ENCODE data around the gene ZSWIM3. TPM values are rescaled to one million over a fixed set of nuclear protein-coding genes. Genes with fewer than 3 reads are reported as not detected.
"Not testable (repeated sequence)": the region's sequence is repeated elsewhere in the genome, so short reads cannot be mapped to it uniquely, and the experiment has no call there.

Gene ZSWIM3
- total RNA-seq, 1 donor from 2014 or later = 3.7 TPM

DNA sequence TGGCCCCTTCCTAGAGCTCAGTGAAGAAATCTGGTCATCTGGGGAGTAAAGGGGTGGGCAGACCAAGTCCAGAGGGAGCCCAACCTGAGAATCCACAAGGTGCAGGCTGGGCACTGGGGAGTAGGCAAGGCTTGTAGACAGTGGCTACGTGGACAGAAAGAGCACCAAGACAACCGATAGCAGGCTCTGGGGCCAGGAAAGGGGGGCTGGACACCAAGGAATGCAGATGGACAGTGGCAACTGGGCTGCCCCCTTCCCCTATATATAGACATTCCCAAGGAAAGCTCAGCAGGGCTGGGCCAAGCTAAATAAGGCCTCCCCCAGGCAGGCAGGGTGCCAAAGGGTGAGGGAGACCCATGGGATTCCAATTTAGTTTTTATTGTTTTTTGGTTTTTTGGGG lies 28.8 kb upstream of the ZSWIM3 start:
- DNase-seq (ENCODE audit: low read depth) (no peak), FAIRE-seq (no peak)
- TF ChIP-seq, protein P1, sequence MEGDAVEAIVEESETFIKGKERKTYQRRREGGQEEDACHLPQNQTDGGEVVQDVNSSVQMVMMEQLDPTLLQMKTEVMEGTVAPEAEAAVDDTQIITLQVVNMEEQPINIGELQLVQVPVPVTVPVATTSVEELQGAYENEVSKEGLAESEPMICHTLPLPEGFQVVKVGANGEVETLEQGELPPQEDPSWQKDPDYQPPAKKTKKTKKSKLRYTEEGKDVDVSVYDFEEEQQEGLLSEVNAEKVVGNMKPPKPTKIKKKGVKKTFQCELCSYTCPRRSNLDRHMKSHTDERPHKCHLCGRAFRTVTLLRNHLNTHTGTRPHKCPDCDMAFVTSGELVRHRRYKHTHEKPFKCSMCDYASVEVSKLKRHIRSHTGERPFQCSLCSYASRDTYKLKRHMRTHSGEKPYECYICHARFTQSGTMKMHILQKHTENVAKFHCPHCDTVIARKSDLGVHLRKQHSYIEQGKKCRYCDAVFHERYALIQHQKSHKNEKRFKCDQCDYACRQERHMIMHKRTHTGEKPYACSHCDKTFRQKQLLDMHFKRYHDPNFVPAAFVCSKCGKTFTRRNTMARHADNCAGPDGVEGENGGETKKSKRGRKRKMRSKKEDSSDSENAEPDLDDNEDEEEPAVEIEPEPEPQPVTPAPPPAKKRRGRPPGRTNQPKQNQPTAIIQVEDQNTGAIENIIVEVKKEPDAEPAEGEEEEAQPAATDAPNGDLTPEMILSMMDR (IDR thresholded peaks at IDR 0.05; ENCODE audit: insufficient read depth, low read length, severe bottlenecking) = no peak

DNA sequence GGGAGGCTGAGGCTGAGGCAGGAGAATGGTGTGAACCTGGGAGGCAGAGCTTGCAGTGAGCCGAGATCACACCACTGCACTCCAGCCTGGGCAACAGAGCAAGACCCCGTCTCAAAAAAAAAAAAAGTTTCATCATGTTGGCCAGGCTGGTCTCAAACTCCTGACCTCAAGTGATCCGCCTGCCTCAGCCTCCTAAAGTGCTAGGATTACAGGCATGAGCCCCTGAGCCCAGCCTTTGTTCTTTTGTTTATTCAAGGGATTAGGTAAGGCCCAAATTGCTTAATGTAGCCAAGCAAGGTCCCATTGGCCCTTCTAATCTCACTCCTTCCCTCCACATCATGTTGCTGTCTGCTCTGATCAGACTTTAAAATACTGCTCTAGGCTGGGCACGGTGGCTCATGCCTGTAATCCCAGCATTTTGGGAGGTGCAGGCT lies 27.7 kb upstream of the ZSWIM3 start:
- H3K36me3 ChIP-seq (ENCODE audit: control insufficient read depth, insufficient read depth, low read length); DNase-seq (ENCODE audit: low read depth); H3K27me3 ChIP-seq (ENCODE audit: control insufficient read depth, insufficient read depth, low read length); FAIRE-seq; H3K4me3 ChIP-seq (ENCODE audit: low read depth, low read length): not testable (repeated sequence)

More for the DNA sequence above, 28.8 kb upstream of the ZSWIM3 start:
- Histone ChIP-seq H3K36me3 (ENCODE audit: control insufficient read depth, insufficient read depth, low read length) (no peaks in the 10 kb centered on the region), H3K27me3 (ENCODE audit: control insufficient read depth, insufficient read depth, low read length) (peaks cover 5% of the 10 kb centered on the region), H3K4me3 (ENCODE audit: low read depth, low read length) (no peak overlapping the region)

DNA sequence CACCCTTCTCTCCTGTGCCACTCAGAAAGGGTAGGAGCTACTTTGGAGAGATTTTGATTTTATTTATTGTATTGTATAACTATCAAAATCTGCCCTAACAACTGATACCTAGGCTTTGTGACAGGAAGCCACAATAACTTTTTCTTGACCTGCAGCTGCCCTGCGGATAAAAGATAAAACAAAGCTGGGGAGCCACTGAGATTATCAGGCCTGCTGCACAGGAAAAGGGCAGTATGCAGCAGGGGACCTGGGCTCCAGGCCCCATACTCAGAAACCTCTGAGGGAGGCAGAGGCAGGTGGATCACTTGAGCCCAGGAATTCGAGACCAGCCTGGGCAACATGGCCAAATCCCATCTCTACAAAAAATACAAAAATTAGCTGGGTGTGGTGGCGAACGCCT lies 24.8 kb upstream of the ZSWIM3 start:
- Histone ChIP-seq H3K27me3 (ENCODE audit: control insufficient read depth, insufficient read depth, low read length) (no peaks in the 10 kb centered on the region), H3K4me3 (ENCODE audit: low read depth, low read length) (no peak overlapping the region), H3K36me3 (ENCODE audit: control insufficient read depth, insufficient read depth, low read length) (no peaks in the 10 kb centered on the region)
- DNase-seq (ENCODE audit: low read depth) = no peak
- FAIRE-seq = no peak
- TF ChIP-seq, protein P1 (IDR thresholded peaks at IDR 0.05; ENCODE audit: insufficient read depth, low read length, severe bottlenecking) = no peak

DNA sequence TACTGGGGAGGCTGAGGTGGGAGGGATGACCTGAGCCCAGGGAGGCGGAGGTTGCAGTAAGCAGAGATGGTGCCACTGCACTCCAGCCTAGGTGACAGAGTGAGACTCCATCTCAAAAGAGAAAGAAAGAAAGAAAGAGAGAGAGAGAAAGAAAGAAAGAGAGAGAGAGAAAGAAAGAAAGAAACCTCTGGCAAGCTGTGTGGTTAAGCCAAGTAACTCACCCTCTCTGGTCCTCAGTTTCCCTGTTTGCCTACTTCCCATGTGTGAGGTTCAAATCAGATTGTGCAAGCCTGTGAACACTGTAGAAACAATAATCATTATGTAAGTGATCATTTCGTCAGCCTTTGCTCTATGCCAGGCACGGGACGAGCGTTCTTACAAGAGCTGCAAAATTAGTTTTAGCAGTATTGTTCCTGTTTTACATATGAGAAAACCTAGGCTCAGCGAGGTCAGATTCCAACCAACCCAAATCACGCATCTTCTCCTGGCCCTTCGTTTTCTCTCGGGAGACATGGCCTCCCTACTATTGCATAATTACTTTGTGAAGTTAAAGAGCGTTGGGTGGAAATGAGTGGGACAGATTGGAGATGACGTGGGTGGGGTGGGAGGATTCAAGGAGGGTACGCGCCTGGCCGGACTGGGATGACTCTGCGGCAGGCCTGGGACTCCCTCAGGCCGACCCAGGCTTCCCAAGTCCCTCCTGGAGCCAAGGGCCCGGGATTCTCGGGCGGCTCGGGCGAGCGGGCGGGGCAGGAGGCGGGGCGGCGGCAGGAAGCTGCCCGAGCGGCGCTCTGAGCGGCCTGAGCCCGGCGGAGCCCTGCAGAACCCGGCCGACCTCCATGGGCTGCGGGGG lies 24.2 kb upstream of the ZSWIM3 start, which contains the start of gene SNX21:
Gene SNX21, plus strand, starts transcription at position 770 of the 853 bp plus-strand sequence. CDS start 121 bp downstream, outside the sequence.
- DNase-seq (ENCODE audit: low read depth) = peak; percentile 73
- no peak for FAIRE-seq

DNA sequence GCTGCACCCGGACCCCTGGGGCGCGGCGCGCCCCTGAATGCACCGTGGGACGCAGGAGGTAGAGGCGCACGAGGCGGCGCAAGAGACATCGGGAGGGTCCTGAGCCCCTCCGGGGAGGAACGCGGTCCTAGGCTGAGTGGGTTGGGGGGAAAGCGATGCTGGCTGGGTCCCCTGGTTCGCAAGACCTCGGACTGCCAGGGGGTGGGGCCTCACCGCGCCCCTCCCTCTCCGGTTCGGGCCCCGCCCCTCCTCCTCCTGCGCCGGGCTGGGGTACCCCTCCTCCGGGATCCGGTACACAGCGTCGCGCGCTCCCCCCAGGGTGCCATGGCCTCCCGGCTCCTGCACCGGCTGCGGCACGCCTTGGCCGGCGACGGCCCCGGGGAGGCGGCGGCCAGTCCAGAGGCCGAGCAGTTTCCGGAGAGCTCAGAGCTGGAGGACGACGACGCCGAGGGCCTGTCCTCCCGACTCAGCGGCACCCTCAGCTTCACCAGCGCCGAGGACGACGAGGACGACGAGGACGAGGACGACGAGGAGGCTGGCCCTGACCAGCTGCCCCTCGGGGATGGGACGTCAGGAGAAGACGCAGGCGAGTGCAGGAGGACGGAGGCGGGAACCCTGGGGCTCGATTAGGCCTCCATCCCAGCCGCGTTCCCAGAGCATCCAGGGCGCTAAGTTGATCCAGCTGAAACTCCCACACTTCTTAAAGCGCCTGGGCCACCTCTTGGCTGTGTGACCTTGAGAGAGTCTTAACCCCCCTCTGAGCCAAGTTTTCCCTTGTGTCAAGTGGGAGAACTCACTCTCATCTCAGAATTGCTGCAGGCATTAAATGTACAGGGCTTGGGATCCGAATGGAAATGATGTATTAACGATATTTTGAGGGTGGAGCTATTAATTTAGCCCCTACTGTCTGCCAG lies 23.3 kb upstream of the ZSWIM3 start:
- TF ChIP-seq, protein P1 (IDR thresholded peaks at IDR 0.05; ENCODE audit: insufficient read depth, low read length, severe bottlenecking) = no peak
- Histone ChIP-seq H3K27me3 (ENCODE audit: control insufficient read depth, insufficient read depth, low read length) (no peaks in the 10 kb centered on the region), H3K36me3 (ENCODE audit: control insufficient read depth, insufficient read depth, low read length) (no peaks in the 10 kb centered on the region), H3K4me3 (ENCODE audit: low read depth, low read length) (peak overlapping the region; percentile 67)
- no peak for FAIRE-seq
- DNase-seq (ENCODE audit: low read depth) = no peak

More for the DNA sequence above, 24.2 kb upstream of the ZSWIM3 start, which contains the start of gene SNX21:
- Histone ChIP-seq H3K36me3 (ENCODE audit: control insufficient read depth, insufficient read depth, low read length) (no peaks in the 10 kb centered on the region), H3K4me3 (ENCODE audit: low read depth, low read length) (peak within 1 kb of the TSS; percentile 67), H3K27me3 (ENCODE audit: control insufficient read depth, insufficient read depth, low read length) (no peaks in the 10 kb centered on the region)
- TF ChIP-seq, protein P1 (IDR thresholded peaks at IDR 0.05; ENCODE audit: insufficient read depth, low read length, severe bottlenecking) = no peak

DNA sequence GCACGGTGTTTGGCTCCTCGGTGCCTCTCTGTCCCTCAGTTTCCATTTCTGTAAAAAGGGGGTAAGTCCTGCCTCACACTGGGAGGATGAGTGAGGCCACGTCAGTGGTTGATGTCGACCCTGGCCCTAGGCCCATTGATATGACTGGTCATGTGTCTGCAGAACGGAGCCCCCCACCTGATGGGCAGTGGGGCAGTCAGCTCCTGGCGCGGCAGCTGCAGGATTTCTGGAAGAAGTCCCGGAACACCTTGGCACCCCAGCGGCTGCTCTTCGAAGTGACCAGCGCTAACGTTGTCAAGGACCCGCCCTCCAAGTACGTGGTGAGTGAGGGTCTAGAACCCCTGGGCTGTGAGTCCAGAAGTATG lies 22.6 kb upstream of the ZSWIM3 start:
- FAIRE-seq = no peak
- no peaks in the 10 kb centered on the region for H3K36me3 ChIP-seq (ENCODE audit: control insufficient read depth, insufficient read depth, low read length)
- TF ChIP-seq, protein P1 (IDR thresholded peaks at IDR 0.05; ENCODE audit: insufficient read depth, low read length, severe bottlenecking) = no peak
- DNase-seq (ENCODE audit: low read depth) = no peak
- H3K27me3 ChIP-seq (ENCODE audit: control insufficient read depth, insufficient read depth, low read length) = no peaks in the 10 kb centered on the region
- H3K4me3 ChIP-seq (ENCODE audit: low read depth, low read length) = no peak overlapping the region
